22Rv1 (cell line): ENCODE measurements around the gene PIK3R5.

Experiments used
- CTCF ChIP-seq: fragments of 450-650 bp; IDR thresholded peaks from 2 replicates; pipeline ENCODE4 v1.5.1; 2017; ENCODE audit warnings: mild to moderate bottlenecking
- ZFX ChIP-seq: fragments of 450-650 bp; IDR thresholded peaks from 2 replicates; pipeline ENCODE4 v1.6.1; 2017; ENCODE audit warnings: antibody characterized with exemption, borderline replicate concordance

- no peak for TF ChIP-seq CTCF
- no peak for TF ChIP-seq ZFX
Observed at GRCh38 chr17:8857919-8858318, 107.6 kb downstream of the PIK3R5 start.
